SH-SY5Y (cell line): Measurements from ENCODE around the gene NAALADL1.

ENCODE experiments used
- GATA2 ChIP-seq: IDR thresholded peaks from 2 replicates; pipeline ENCODE4 v1.6.1; 2011; ENCODE audit warnings: mild to moderate bottlenecking, low read depth, low read length
- GATA3 ChIP-seq: IDR thresholded peaks from 2 replicates; pipeline ENCODE4 v1.6.1; 2011; ENCODE audit warnings: low read depth, mild to moderate bottlenecking, low read length, moderate library complexity

DNA sequence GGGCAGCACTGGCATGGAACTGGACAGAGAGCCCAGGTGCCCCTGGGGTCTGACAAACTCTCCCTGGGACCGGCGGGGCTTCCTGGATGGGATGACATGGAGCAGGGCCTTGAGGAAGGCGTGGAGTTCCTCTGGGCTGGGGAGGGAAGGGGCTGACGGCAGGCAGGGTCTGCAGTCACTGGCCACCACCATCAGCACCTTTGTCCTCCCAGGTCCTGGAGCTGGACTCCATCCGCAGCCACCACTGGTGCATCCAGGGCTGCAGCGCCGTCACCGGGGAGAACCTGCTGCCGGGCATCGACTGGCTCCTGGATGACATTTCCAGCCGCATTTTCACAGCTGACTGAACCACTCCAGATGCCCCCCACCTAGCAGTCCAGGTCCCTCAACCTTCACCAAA lies 36.8 kb downstream of the NAALADL1 start:
- TF ChIP-seq GATA2, result no peak
- TF ChIP-seq GATA3, result no peak
